ENCODE data around the gene FHAD1. TPM values are rescaled to one million over a fixed set of nuclear protein-coding genes. Genes with fewer than 3 reads are reported as not detected.

FHAD1 gene
- total and polyA plus RNA-seq, 9 of the 15 experiments (the other 6 are each of a cell fraction or from before 2014, with no cell fraction given) = 0.32 to 2.1 (median 1.5) TPM; not detected in 1

- no peak for TF ChIP-seq RERE (CRISPR knock-in tag; IDR thresholded peaks at IDR 0.05; ENCODE audit: borderline replicate concordance)
- no peak for TF ChIP-seq ZNF197 (CRISPR knock-in tag; IDR thresholded peaks at IDR 0.05; ENCODE audit: low read depth)
- no peak for TF ChIP-seq ZNF280B (CRISPR knock-in tag; IDR thresholded peaks at IDR 0.05)
- TF ChIP-seq NR1H2 (CRISPR knock-in tag; IDR thresholded peaks at IDR 0.05) = no peak
- no peak for TF ChIP-seq CHAMP1 (IDR thresholded peaks at IDR 0.05)
- TF ChIP-seq HEY1 (CRISPR knock-in tag; IDR thresholded peaks at IDR 0.05; ENCODE audit: borderline replicate concordance) = no peak
- TF ChIP-seq E2F1 (CRISPR knock-in tag; IDR thresholded peaks at IDR 0.05) = no peak
- TF ChIP-seq ZNF174 (CRISPR knock-in tag; IDR thresholded peaks at IDR 0.05) = no peak
- TF ChIP-seq FOXP1 (CRISPR knock-in tag; IDR thresholded peaks at IDR 0.05) = no peak
- no peak for TF ChIP-seq CXXC5 (CRISPR knock-in tag; IDR thresholded peaks at IDR 0.05)
- no peak for TF ChIP-seq ZNF121 (CRISPR knock-in tag; conservative IDR thresholded peaks at IDR 0.05)
- no peak for TF ChIP-seq KLF13 (tag; IDR thresholded peaks at IDR 0.05; ENCODE audit: borderline replicate concordance, low read depth)
- no peak for TF ChIP-seq ZNF124 (CRISPR knock-in tag; IDR thresholded peaks at IDR 0.05)
- TF ChIP-seq EGR1 (conservative IDR thresholded peaks at IDR 0.05) = no peak
- no peak for TF ChIP-seq ZNF23 (CRISPR knock-in tag; IDR thresholded peaks at IDR 0.05)
- no peak for TF ChIP-seq TBL1XR1 (IDR thresholded peaks at IDR 0.05; ENCODE audit: low read length in 2 of 2)
Observed at GRCh38 chr1:15207829-15208429, 39.1 kb upstream of the FHAD1 start (continued).

All from K562 (cell line).